CD4-positive, alpha-beta T cell treated with Interleukin-15 for 4 hours (primary cell): ENCODE results near the gene CFAP210.

Source experiments
- DNase-seq: peaks from one replicate; pipeline ENCODE4 v3.0.0-alpha.2; 2020; ENCODE audit warnings: low spot score

Gene CFAP210, protein sequence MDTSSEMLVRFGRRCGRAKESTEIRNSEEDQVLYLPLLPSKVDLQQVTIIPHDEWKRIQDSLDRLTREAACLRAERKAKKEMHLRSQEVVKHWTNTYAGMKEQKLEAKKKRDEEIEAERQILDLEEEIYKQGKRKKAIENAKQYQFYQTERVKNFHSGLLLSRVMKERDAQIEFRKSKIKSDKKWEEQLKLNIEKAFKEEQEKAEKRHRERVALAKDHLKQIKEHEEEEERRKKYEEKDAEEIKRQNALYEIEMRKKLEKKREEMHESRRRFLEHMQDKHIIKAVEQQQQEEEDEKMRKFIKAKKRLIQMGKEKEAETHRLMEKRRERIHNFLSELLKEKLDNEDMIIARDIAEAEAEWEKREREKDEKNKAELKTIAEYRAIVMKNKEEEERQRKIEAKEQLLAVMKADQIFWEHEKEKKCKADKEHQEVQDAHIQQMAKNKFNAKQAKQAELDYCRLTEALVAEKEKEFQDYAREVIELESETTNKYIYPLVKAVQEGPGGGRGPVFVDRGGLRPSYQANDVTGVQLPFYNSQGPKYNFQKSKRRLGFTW

GRCh38 chr2:169694113-169694893 is at the start of gene CFAP210, which contains the start of gene PHOSPHO2:
Gene CFAP210, minus strand, starts transcription at chr2:169694405. Its CDS starts 78 bp downstream, at chr2:169694327.
Gene PHOSPHO2, plus strand, starts transcription at chr2:169694469. Its CDS starts 6,503 bp downstream, at chr2:169700972.
- peak; percentile 98 for DNase-seq

- no peak for DNase-seq
Measured at GRCh38 chr2:169743549-169743948, 49.3 kb upstream of the CFAP210 start.

DNA sequence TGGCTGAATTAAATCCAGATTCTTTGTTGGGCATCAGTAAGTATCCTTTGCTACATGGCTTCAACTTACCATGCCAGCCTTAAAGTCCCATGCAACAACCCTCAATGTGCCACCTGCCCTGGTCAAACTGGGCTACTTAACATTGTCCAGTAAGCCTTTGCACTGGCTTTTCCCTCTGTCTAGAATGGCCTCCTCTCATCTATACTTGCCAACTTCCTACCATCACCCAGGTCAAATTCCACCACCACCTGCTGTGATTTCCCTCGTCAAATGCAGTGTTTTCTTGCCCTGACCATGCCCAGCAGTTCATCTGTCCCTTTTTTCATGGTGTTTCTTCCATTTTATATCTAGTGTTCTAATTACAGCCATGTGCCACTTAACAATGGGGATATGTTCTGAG is 45.1 kb upstream of the CFAP210 start:
- no peak for DNase-seq

GRCh38 chr2:169738566-169739229 is 44.5 kb upstream of the CFAP210 start:
- no peak for DNase-seq

- DNase-seq = no peak
Measured at GRCh38 chr2:169736902-169737301, 42.7 kb upstream of the CFAP210 start.

DNA sequence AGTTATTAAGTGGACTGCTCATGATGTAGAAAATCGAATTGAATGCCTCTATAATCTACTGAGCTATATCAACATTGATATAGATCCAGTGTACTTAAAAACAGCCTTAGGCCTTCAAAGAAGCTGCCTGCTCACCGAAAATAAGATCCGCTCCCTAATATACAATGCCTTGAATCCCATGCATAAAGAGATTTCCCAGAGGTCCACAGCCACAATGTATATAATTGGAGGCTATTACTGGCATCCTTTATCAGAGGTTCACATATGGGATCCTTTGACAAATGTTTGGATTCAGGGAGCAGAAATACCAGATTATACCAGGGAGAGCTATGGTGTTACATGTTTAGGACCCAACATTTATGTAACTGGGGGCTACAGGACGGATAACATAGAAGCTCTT is 41.4 kb upstream of the CFAP210 start:
- no peak for DNase-seq

- no peak for DNase-seq
Measured at GRCh38 chr2:169734169-169734847, 40.1 kb upstream of the CFAP210 start.

GRCh38 chr2:169732583-169733358 is 38.6 kb upstream of the CFAP210 start:
- no peak for DNase-seq

- DNase-seq = no peak
Measured at GRCh38 chr2:169732075-169732474, 37.9 kb upstream of the CFAP210 start.

- no peak for DNase-seq
Measured at GRCh38 chr2:169729274-169729605, 35.0 kb upstream of the CFAP210 start.

DNA sequence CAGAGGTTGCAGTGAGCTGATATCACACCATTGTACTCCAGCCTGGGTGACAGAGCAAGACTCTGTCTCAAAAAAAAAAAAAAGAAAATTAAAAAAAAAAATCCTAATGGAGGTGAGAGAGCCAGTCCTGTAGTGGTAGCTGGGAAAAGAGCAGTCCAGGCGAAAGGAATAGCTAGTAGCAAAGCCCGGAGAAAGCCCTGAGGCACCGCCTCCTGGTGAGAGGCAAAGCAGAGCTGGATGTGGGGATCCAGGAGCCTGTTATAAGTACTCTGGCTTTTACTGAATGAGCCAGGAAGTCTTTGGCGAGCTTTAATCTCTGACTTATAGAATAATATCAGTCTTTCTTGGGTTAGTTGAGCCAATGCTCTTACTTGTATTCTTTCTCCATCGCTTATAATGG is 32.9 kb upstream of the CFAP210 start:
- no peak for DNase-seq

DNA sequence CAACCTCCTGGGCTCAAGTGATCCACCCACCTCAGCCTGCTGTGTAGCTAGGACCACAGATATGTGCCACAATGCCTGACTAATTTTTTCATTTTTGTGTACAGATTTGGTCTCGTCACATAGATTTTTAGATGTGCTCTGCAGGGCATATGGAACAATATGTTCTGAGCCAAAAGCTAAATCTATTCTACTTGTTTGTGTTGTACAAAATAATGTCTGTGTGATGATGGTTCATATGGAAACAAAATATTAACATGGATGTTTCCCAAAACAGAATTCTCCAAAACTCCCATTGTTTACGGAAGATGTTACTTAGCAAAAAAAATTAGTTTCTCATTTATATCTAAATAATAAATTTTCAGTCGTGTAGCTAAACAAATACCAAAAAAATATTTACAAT is 26.8 kb upstream of the CFAP210 start:
- no peak for DNase-seq

DNA sequence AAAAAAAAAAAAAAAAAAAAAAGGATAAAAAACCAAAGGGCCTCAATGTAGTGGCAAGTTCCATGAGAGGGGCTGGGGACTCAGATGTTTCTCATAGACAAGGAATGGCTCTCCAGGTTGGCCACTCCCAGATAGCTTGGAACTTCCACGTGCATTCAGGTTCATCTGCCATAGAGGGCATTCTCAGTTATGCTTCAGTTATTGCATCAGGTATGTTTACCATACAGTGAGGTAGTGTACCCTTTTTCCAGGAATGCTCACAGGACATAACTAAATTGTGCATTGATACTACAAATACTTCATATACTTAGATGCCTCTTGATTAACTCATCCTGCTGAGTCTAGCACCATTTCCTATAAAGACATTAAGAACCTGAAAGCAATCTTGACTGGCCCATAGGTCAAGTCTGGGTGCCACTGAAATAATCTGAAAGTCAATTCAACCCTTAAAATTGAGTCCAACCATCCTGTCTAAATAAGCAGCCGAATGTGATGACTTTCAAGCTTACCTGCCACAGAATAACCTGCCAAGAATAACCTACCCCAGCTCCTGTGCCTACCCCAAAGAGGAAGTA is 24.8 kb upstream of the CFAP210 start:
- DNase-seq = no peak

- no peak for DNase-seq
Measured at GRCh38 chr2:169717691-169718063, 23.5 kb upstream of the CFAP210 start.

- DNase-seq = no peak
Measured at GRCh38 chr2:169716938-169717690, 22.9 kb upstream of the CFAP210 start.

DNA sequence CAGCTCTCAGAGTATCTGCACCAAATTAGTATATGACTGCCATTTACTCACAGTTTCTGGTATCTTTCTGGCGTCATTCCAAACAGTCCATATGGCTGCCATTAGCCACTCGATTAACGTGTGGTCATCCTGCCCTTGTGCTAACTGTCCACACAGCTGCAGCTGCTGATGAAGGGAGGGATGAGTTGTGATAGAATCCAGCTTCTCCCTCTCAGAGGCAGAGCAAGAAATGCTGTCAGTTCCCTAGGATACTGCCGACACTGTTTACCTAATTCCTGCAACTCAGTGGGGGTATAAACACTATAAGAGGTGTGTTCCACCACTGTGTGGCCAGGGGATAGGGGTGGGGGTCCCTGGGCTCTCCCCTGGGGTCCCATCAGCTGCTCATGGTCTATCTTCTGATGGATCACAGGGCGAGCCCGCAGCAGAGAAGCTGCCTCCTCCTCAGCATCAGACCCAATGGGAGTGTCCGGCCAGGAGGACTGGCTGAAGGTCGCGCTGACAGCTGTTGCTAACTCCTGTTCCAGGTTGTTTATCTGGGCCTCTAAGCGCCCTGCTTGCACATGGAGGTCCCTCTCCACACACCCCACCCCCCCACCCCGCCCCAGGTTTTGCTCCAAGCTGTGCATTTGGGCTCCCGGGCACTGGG is 22.2 kb upstream of the CFAP210 start:
- DNase-seq = no peak

GRCh38 chr2:169715379-169716237 is 21.4 kb upstream of the CFAP210 start:
- DNase-seq = no peak

GRCh38 chr2:169714699-169715098 is 20.5 kb upstream of the CFAP210 start:
- DNase-seq = no peak

DNA sequence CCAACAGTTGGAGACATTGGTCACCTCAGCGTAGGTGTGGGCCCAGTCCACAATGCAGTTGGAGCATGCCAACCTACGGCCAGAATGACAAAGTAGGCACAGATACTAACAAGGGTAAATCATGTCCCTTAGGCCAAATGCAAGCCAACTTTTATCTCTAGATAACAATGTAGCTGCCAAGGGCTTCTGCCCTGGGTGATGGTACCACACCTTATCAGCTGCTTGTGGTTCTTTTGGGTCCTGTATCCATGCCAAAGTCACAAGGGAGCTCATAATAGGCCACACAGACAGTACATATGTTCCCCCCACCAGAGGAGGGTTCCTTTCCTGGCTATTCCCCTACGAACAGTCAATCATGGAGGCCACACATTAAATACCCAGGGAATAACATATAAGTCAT is 19.1 kb upstream of the CFAP210 start:
- DNase-seq = no peak
